Skin epidermis (tissue), 12 donors: ENCODE results near the gene TXNDC9.
A peak's percentile ranks its signal among the peaks of the same experiment; 100 is the strongest.
"Not testable (repeated sequence)": the region's sequence is repeated elsewhere in the genome, so short reads cannot be mapped to it uniquely, and the experiment has no call there.

Source experiments
- H3K27ac ChIP-seq, 21 experiments: fragments of 200-600 bp; sonication (generic) in 11 of 21; one replicate each; pipeline ENCODE4 v1.5.0; 2020; ENCODE audit warnings: mild to moderate bottlenecking in 3 of 21, inconsistent platforms in 2 of 21, moderate library complexity in 2 of 21
- H3K4me3 ChIP-seq, 7 experiments: fragments of 200-600 bp; sonication (generic) in 2 of 7; one replicate each; pipeline ENCODE4 v1.5.0; 2020; ENCODE audit warnings: inconsistent platforms in 2 of 7, mild to moderate bottlenecking in 2 of 7, moderate library complexity in 1 of 7

Gene TXNDC9

GRCh38 chr2:99335911-99336803, at the start of gene TXNDC9:
Gene TXNDC9, minus strand, starts transcription at chr2:99336333. Its CDS starts 3,123 bp downstream, at chr2:99333210.
- Histone ChIP-seq H3K27ac (peak within 1 kb of the TSS; percentile 35 to 97 (median 91)), H3K4me3 (peak within 1 kb of the TSS; percentile 80 to 98 (median 91))

GRCh38 chr2:99382143-99382542, 46.0 kb upstream of the TXNDC9 start:
- no peak overlapping the region for H3K4me3 ChIP-seq
- no peak overlapping the region for H3K27ac ChIP-seq

- Histone ChIP-seq H3K27ac (no peak overlapping the region), H3K4me3 (no peak overlapping the region)
Measured at GRCh38 chr2:99380376-99381010, 44.4 kb upstream of the TXNDC9 start.

- no peak overlapping the region for H3K4me3 ChIP-seq
- H3K27ac ChIP-seq, result no peak overlapping the region
Measured at GRCh38 chr2:99377879-99378278, 41.7 kb upstream of the TXNDC9 start.

GRCh38 chr2:99376254-99376864, 40.2 kb upstream of the TXNDC9 start:
- Histone ChIP-seq H3K4me3 (no peak overlapping the region), H3K27ac (no peak overlapping the region)

GRCh38 chr2:99374747-99375146, 38.6 kb upstream of the TXNDC9 start:
- Histone ChIP-seq H3K4me3 (no peak overlapping the region), H3K27ac (no peak overlapping the region)

GRCh38 chr2:99373144-99373543, 37.0 kb upstream of the TXNDC9 start:
- H3K4me3 ChIP-seq, result no peak overlapping the region

GRCh38 chr2:99368854-99369253, 32.7 kb upstream of the TXNDC9 start:
- H3K27ac ChIP-seq, result not testable (repeated sequence)

More at GRCh38 chr2:99373144-99373543, 37.0 kb upstream of the TXNDC9 start:
- H3K27ac ChIP-seq, result no peak overlapping the region

GRCh38 chr2:99365661-99366060, 29.5 kb upstream of the TXNDC9 start:
- H3K4me3 ChIP-seq, result no peak overlapping the region
- no peak overlapping the region for H3K27ac ChIP-seq

More at GRCh38 chr2:99368854-99369253, 32.7 kb upstream of the TXNDC9 start:
- not testable (repeated sequence) for H3K4me3 ChIP-seq

- Histone ChIP-seq H3K4me3 (no peak overlapping the region), H3K27ac (no peak overlapping the region)
Measured at GRCh38 chr2:99356853-99357252, 20.7 kb upstream of the TXNDC9 start.

- not testable (repeated sequence) for H3K27ac ChIP-seq, H3K4me3 ChIP-seq
Measured at GRCh38 chr2:99354825-99355224, 18.7 kb upstream of the TXNDC9 start.

- no peak overlapping the region for H3K4me3 ChIP-seq
- H3K27ac ChIP-seq, result no peak overlapping the region
Measured at GRCh38 chr2:99354070-99354469, 17.9 kb upstream of the TXNDC9 start.

GRCh38 chr2:99350194-99350593, 14.1 kb upstream of the TXNDC9 start:
- Histone ChIP-seq H3K4me3 (no peak overlapping the region), H3K27ac (no peak overlapping the region)

GRCh38 chr2:99348173-99348572, 12.0 kb upstream of the TXNDC9 start:
- no peak overlapping the region for H3K4me3 ChIP-seq
- no peak overlapping the region for H3K27ac ChIP-seq

GRCh38 chr2:99346218-99346617, 10.1 kb upstream of the TXNDC9 start:
- H3K4me3 ChIP-seq, result no peak overlapping the region
- H3K27ac ChIP-seq, result no peak overlapping the region

GRCh38 chr2:99345446-99345845, 9.3 kb upstream of the TXNDC9 start:
- H3K27ac ChIP-seq, H3K4me3 ChIP-seq: not testable (repeated sequence)

- no peak overlapping the region for H3K4me3 ChIP-seq
- no peak overlapping the region for H3K27ac ChIP-seq
Measured at GRCh38 chr2:99342536-99342935, 6.4 kb upstream of the TXNDC9 start.

- Histone ChIP-seq H3K27ac (no peak overlapping the region), H3K4me3 (no peak overlapping the region)
Measured at GRCh38 chr2:99340669-99341236, 4.6 kb upstream of the TXNDC9 start.

- H3K4me3 ChIP-seq, result peak overlapping the region; percentile 80 to 98 (median 91)
- H3K27ac ChIP-seq, result peak overlapping the region in 20 of 21 experiments; percentile 77 to 97 (median 92)
Measured at GRCh38 chr2:99338029-99338585, 2.0 kb upstream of the TXNDC9 start.
